ENCODE data around the gene HMGXB4. TPM values are rescaled to one million over a fixed set of nuclear protein-coding genes. Genes with fewer than 3 reads are reported as not detected.

Gene HMGXB4
- total and polyA plus RNA-seq, 2 of the 13 experiments (the other 11 are each of a cell fraction or from before 2014, with no cell fraction given): 13.9 to 16.3 TPM

DNA sequence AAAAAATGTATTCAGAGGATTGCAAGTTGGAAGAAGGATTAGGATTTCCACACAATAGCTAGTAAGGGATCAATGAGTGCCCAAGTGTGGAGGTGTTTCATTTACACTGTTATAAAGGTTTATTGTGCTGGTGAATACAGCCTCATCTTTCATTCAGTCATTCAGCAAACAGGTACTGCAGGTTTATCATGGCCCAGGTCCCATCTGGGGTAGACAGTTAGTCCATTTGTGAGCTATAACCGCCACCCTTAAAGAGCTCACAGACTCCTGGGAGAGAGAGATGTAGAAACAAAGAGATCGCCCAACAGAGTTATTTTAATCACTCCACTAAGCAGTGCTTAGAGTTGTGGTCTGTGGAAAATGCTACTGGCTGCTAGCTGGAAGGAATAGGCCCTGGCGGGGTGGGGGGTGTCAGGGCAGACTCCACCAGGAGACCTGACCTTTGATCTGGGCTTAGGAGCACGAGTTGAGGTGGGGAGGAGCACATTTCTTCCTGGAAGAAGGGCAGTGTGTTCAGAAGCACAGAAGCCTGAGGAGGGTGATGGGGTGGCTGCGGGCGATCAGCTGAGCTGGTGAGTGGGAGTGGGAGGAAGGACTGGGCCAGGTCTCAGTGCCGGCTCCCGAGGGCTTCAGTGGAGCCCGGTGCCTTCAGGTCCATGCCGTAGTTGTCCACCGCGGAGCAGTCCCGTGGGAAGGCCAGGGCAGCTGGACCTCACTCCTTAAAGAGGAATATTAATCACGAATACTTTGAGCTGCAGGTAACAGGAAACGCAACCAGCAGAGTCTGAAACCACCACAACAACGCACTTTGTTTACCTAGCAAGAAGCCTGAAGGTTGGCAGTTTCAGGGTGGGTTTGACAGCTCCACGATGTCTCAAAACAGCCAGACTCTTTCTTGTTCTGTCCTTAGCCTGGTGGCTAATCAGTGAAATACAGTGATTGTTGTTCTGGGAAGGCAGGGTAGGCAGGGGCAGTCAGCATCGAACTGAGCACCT, 53.6 kb downstream of the HMGXB4 start (continued):
- TF ChIP-seq, protein P1, sequence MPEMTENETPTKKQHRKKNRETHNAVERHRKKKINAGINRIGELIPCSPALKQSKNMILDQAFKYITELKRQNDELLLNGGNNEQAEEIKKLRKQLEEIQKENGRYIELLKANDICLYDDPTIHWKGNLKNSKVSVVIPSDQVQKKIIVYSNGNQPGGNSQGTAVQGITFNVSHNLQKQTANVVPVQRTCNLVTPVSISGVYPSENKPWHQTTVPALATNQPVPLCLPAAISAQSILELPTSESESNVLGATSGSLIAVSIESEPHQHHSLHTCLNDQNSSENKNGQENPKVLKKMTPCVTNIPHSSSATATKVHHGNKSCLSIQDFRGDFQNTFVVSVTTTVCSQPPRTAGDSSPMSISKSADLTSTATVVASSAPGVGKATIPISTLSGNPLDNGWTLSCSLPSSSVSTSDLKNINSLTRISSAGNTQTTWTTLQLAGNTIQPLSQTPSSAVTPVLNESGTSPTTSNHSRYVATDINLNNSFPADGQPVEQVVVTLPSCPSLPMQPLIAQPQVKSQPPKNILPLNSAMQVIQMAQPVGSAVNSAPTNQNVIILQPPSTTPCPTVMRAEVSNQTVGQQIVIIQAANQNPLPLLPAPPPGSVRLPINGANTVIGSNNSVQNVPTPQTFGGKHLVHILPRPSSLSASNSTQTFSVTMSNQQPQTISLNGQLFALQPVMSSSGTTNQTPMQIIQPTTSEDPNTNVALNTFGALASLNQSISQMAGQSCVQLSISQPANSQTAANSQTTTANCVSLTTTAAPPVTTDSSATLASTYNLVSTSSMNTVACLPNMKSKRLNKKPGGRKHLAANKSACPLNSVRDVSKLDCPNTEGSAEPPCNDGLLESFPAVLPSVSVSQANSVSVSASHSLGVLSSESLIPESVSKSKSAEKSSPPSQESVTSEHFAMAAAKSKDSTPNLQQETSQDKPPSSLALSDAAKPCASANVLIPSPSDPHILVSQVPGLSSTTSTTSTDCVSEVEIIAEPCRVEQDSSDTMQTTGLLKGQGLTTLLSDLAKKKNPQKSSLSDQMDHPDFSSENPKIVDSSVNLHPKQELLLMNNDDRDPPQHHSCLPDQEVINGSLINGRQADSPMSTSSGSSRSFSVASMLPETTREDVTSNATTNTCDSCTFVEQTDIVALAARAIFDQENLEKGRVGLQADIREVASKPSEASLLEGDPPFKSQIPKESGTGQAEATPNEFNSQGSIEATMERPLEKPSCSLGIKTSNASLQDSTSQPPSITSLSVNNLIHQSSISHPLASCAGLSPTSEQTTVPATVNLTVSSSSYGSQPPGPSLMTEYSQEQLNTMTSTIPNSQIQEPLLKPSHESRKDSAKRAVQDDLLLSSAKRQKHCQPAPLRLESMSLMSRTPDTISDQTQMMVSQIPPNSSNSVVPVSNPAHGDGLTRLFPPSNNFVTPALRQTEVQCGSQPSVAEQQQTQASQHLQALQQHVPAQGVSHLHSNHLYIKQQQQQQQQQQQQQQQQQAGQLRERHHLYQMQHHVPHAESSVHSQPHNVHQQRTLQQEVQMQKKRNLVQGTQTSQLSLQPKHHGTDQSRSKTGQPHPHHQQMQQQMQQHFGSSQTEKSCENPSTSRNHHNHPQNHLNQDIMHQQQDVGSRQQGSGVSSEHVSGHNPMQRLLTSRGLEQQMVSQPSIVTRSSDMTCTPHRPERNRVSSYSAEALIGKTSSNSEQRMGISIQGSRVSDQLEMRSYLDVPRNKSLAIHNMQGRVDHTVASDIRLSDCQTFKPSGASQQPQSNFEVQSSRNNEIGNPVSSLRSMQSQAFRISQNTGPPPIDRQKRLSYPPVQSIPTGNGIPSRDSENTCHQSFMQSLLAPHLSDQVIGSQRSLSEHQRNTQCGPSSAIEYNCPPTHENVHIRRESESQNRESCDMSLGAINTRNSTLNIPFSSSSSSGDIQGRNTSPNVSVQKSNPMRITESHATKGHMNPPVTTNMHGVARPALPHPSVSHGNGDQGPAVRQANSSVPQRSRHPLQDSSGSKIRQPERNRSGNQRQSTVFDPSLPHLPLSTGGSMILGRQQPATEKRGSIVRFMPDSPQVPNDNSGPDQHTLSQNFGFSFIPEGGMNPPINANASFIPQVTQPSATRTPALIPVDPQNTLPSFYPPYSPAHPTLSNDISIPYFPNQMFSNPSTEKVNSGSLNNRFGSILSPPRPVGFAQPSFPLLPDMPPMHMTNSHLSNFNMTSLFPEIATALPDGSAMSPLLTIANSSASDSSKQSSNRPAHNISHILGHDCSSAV (CRISPR knock-in tag; IDR thresholded peaks at IDR 0.05; ENCODE audit: borderline replicate concordance): no peak
- TF ChIP-seq NONO (IDR thresholded peaks at IDR 0.05) (no peak), NONO (CRISPR knock-in tag; conservative IDR thresholded peaks at IDR 0.05) (no peak), ZC3H13 (CRISPR knock-in tag; IDR thresholded peaks at IDR 0.05) (no peak), ZNF710 (CRISPR knock-in tag; IDR thresholded peaks at IDR 0.05; ENCODE audit: borderline replicate concordance) (no peak), NR2F2 (IDR thresholded peaks at IDR 0.05; ENCODE audit: borderline replicate concordance, low read depth) (no peak), RFXAP (CRISPR knock-in tag; IDR thresholded peaks at IDR 0.05; ENCODE audit: borderline replicate concordance) (no peak), ZNF883 (CRISPR knock-in tag; IDR thresholded peaks at IDR 0.05; ENCODE audit: not compliant biosample characterization) (peak; percentile 27), ZNF124 (CRISPR knock-in tag; IDR thresholded peaks at IDR 0.05) (no peak), ZNF605 (CRISPR knock-in tag; IDR thresholded peaks at IDR 0.05) (no peak), RAD21 (CRISPR knock-in tag; IDR thresholded peaks at IDR 0.05) (no peak; the same call in 1 of the 2 replicates), MED8 (CRISPR knock-in tag; IDR thresholded peaks at IDR 0.05; ENCODE audit: insufficient replicate concordance) (no peak), ZMAT3 (CRISPR knock-in tag; conservative IDR thresholded peaks at IDR 0.05) (peak; percentile 63; the same call in 1 of the 2 replicates), ZSCAN9 (CRISPR knock-in tag; IDR thresholded peaks at IDR 0.05; ENCODE audit: borderline replicate concordance) (no peak)
- TF ChIP-seq, protein P2, sequence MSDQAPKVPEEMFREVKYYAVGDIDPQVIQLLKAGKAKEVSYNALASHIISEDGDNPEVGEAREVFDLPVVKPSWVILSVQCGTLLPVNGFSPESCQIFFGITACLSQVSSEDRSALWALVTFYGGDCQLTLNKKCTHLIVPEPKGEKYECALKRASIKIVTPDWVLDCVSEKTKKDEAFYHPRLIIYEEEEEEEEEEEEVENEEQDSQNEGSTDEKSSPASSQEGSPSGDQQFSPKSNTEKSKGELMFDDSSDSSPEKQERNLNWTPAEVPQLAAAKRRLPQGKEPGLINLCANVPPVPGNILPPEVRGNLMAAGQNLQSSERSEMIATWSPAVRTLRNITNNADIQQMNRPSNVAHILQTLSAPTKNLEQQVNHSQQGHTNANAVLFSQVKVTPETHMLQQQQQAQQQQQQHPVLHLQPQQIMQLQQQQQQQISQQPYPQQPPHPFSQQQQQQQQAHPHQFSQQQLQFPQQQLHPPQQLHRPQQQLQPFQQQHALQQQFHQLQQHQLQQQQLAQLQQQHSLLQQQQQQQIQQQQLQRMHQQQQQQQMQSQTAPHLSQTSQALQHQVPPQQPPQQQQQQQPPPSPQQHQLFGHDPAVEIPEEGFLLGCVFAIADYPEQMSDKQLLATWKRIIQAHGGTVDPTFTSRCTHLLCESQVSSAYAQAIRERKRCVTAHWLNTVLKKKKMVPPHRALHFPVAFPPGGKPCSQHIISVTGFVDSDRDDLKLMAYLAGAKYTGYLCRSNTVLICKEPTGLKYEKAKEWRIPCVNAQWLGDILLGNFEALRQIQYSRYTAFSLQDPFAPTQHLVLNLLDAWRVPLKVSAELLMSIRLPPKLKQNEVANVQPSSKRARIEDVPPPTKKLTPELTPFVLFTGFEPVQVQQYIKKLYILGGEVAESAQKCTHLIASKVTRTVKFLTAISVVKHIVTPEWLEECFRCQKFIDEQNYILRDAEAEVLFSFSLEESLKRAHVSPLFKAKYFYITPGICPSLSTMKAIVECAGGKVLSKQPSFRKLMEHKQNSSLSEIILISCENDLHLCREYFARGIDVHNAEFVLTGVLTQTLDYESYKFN (CRISPR knock-in tag; conservative IDR thresholded peaks at IDR 0.05): peak; percentile 72

All from HepG2 (cell line).